ENCODE data around the gene AHCYL1. TPM values are rescaled to one million over a fixed set of nuclear protein-coding genes. Genes with fewer than 3 reads are reported as not detected.

The AHCYL1 gene
- total and polyA plus RNA-seq, 2 of the 8 experiments (the other 6 are each of a cell fraction or from before 2014, with no cell fraction given), result 64.5 to 95.9 TPM

DNA sequence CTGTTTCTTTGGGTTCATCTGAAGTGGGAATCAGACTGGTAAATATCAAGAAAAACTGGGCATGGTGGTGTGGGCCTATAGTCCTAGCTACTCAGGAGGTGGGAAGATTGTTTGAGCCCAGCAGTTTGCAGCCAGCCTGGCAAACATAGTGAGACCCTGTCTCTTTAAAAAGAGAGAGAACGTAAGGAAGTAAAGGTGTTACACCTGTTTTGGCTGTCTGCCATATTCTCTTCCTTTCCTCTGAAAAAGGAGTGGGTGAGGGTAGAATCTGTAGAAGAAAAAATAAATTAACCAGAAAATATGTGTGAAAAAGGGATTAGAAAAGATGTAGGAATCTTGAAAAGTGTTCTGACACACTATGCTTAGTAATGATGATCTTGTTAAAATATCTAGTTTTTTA is 20.0 kb downstream of the AHCYL1 start (continued):
- TF ChIP-seq MAFK (IDR thresholded peaks at IDR 0.05; ENCODE audit: low read depth, low read length) (no peak), RXRA (IDR thresholded peaks at IDR 0.05; ENCODE audit: insufficient read depth, low read depth, low read length) (no peak), BACH1 (IDR thresholded peaks at IDR 0.05; ENCODE audit: low read length) (no peak), SIRT6 (IDR thresholded peaks at IDR 0.05; ENCODE audit: low read length) (no peak)

Measured in H1 (cell line).